ENCODE measurements around the gene ATG9B.

ATG9B gene

GRCh38 chr7:150997075-150997511, 27.2 kb downstream of the ATG9B start:
- TF ChIP-seq EZH2phosphoT487 (IDR thresholded peaks at IDR 0.05; ENCODE audit: borderline replicate concordance) (no peak), CTCF (conservative IDR thresholded peaks at IDR 0.05; ENCODE audit: low read length) (no peak)
- no peaks in the 10 kb centered on the region for H3K9me3 ChIP-seq (ENCODE audit: insufficient read depth, low read depth, low read length)
- no peaks in the 10 kb centered on the region for H3K36me3 ChIP-seq (ENCODE audit: insufficient read depth, low read length)
- H4K20me1 ChIP-seq (ENCODE audit: insufficient read depth, low read length, poor library complexity, severe bottlenecking), result no peaks in the 10 kb centered on the region
- peaks cover 17% of the 10 kb centered on the region for H3K4me1 ChIP-seq (ENCODE audit: insufficient read depth, low read length, poor library complexity, severe bottlenecking)
- no peak overlapping the region for H3K4me2 ChIP-seq (ENCODE audit: low read depth, low read length, poor library complexity, severe bottlenecking)
- no peak overlapping the region for H3K4me3 ChIP-seq (ENCODE audit: low read length, poor library complexity, severe bottlenecking)
- no peak overlapping the region for H2AFZ ChIP-seq (ENCODE audit: low read length)
- H3F3A ChIP-seq (ENCODE audit: low read depth), result no peaks in the 10 kb centered on the region; the same call in 1 of the 2 replicates
- no peaks in the 10 kb centered on the region for H3K9me2 ChIP-seq (replicated peaks; ENCODE audit: low read depth, low read length)
- no peaks in the 10 kb centered on the region for H3K79me2 ChIP-seq (ENCODE audit: insufficient read depth, low read length)
- H3K9ac ChIP-seq (ENCODE audit: low read depth, low read length, poor library complexity, severe bottlenecking), result no peak overlapping the region
- no peaks in the 10 kb centered on the region for H3K27me3 ChIP-seq (ENCODE audit: insufficient read depth, low read length, poor library complexity, severe bottlenecking)

- no peak overlapping the region for H2AFZ ChIP-seq (ENCODE audit: low read length)
- peaks cover 17% of the 10 kb centered on the region for H3K4me1 ChIP-seq (ENCODE audit: insufficient read depth, low read length, poor library complexity, severe bottlenecking)
- no peaks in the 10 kb centered on the region for H4K20me1 ChIP-seq (ENCODE audit: insufficient read depth, low read length, poor library complexity, severe bottlenecking)
- no peaks in the 10 kb centered on the region for H3K9me3 ChIP-seq (ENCODE audit: insufficient read depth, low read depth, low read length)
- H3F3A ChIP-seq (ENCODE audit: low read depth), result no peaks in the 10 kb centered on the region; the same call in 1 of the 2 replicates
- no peak overlapping the region for H3K4me2 ChIP-seq (ENCODE audit: low read depth, low read length, poor library complexity, severe bottlenecking)
- H3K79me2 ChIP-seq (ENCODE audit: insufficient read depth, low read length), result no peaks in the 10 kb centered on the region
- H3K36me3 ChIP-seq (ENCODE audit: insufficient read depth, low read length), result no peaks in the 10 kb centered on the region
- no peak overlapping the region for H3K9ac ChIP-seq (ENCODE audit: low read depth, low read length, poor library complexity, severe bottlenecking)
- no peak overlapping the region for H3K4me3 ChIP-seq (ENCODE audit: low read length, poor library complexity, severe bottlenecking)
- no peaks in the 10 kb centered on the region for H3K9me2 ChIP-seq (replicated peaks; ENCODE audit: low read depth, low read length)
- H3K27me3 ChIP-seq (ENCODE audit: insufficient read depth, low read length, poor library complexity, severe bottlenecking), result no peaks in the 10 kb centered on the region
- TF ChIP-seq EZH2phosphoT487 (IDR thresholded peaks at IDR 0.05; ENCODE audit: borderline replicate concordance), result no peak
- no peak for TF ChIP-seq CTCF (conservative IDR thresholded peaks at IDR 0.05; ENCODE audit: low read length)
These were observed 27.8 kb downstream of the ATG9B start for GRCh38 chr7:150996376-150997074.

DNA sequence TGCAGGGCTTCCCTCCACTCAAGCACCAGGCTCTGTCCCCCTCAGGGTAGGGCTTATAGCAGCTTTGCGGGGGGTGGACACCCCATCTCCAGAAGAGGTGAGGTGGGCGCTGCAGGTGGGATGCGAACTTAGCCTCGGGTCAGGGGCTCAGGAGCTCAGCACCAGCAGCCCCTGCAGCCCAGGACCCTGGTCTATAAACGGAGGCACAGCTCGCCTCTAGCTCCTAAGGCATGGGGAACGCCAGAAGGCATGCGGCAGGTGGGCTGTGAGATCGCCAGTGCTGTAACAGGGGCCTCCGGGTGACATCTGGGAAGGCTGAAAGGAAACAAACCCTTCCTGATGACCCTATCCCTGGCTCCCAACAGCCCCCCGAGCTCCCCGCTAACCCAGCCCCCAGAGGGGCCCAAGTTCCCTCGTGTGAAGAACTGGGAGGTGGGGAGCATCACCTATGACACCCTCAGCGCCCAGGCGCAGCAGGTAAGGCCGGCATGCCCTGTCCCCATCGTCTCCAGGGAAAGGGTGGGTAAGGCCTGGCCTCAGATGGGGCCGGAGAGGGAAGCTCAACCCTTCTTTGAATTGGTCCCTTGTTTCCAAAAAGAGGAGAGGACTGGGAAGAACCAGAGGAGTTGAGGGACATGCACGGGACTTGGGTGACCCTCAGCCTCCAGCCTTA, 29.3 kb downstream of the ATG9B start:
- H3K79me2 ChIP-seq (ENCODE audit: insufficient read depth, low read length), result no peaks in the 10 kb centered on the region
- no peak overlapping the region for H2AFZ ChIP-seq (ENCODE audit: low read length)
- no peak overlapping the region for H3K9ac ChIP-seq (ENCODE audit: low read depth, low read length, poor library complexity, severe bottlenecking)
- peak overlapping the region; percentile 59 for H3K4me3 ChIP-seq (ENCODE audit: low read length, poor library complexity, severe bottlenecking)
- no peaks in the 10 kb centered on the region for H4K20me1 ChIP-seq (ENCODE audit: insufficient read depth, low read length, poor library complexity, severe bottlenecking)
- no peaks in the 10 kb centered on the region for H3K9me3 ChIP-seq (ENCODE audit: insufficient read depth, low read depth, low read length)
- no peaks in the 10 kb centered on the region for H3K36me3 ChIP-seq (ENCODE audit: insufficient read depth, low read length)
- H3K4me1 ChIP-seq (ENCODE audit: insufficient read depth, low read length, poor library complexity, severe bottlenecking), result peaks cover 10% of the 10 kb centered on the region
- H3K27me3 ChIP-seq (ENCODE audit: insufficient read depth, low read length, poor library complexity, severe bottlenecking), result no peaks in the 10 kb centered on the region
- no peaks in the 10 kb centered on the region; the same call in 1 of the 2 replicates for H3F3A ChIP-seq (ENCODE audit: low read depth)
- H3K4me2 ChIP-seq (ENCODE audit: low read depth, low read length, poor library complexity, severe bottlenecking), result peak overlapping the region; percentile 74
- no peak for TF ChIP-seq EZH2phosphoT487 (IDR thresholded peaks at IDR 0.05; ENCODE audit: borderline replicate concordance)
- no peaks in the 10 kb centered on the region for H3K9me2 ChIP-seq (replicated peaks; ENCODE audit: low read depth, low read length)
